ENCODE data around the gene DNAJA3.

DNA sequence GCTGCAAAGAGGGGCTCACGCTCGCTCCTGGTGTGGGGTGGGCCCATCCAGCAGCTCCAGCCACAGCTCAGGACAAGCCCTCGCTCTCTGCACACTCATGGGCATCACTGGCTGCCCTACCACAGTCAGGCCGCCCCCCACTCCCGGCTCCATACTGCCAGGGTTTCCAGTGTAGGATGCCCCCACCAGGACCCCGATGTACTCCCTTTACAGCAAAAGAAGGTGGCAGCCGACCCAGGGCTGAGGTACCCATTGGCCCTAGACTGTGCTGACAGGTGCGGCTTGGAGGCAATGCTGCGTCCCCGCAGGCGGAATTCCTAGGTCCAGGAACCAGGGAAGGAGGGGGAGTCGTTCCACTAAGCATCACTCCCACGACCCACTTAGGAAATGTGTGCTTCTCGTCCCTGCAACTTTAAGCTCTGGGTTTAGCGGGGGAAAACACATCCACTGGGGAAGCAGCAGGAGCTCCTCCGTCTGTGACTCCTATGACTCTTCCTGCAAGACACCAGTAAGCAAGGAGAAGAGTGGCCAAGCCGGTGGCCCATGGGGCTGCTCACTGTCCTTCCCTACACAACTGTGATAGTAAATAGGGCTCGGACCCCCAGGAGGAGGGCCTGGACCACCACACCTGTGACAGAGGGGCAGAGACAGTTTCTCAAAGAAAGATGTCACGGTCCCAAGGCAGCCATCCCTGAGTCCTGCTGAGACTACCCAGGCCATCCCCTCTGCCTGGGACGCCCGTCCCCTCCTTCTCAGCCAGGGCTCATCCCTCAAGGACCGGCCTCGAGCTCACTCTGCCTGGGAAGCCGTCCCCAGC lies 22.3 kb upstream of the DNAJA3 start:
- TF ChIP-seq, protein P1, sequence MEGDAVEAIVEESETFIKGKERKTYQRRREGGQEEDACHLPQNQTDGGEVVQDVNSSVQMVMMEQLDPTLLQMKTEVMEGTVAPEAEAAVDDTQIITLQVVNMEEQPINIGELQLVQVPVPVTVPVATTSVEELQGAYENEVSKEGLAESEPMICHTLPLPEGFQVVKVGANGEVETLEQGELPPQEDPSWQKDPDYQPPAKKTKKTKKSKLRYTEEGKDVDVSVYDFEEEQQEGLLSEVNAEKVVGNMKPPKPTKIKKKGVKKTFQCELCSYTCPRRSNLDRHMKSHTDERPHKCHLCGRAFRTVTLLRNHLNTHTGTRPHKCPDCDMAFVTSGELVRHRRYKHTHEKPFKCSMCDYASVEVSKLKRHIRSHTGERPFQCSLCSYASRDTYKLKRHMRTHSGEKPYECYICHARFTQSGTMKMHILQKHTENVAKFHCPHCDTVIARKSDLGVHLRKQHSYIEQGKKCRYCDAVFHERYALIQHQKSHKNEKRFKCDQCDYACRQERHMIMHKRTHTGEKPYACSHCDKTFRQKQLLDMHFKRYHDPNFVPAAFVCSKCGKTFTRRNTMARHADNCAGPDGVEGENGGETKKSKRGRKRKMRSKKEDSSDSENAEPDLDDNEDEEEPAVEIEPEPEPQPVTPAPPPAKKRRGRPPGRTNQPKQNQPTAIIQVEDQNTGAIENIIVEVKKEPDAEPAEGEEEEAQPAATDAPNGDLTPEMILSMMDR (IDR thresholded peaks at IDR 0.05) = no peak
- no peak for TF ChIP-seq POLR2A (IDR thresholded peaks at IDR 0.05)

All from Peyer's patch (tissue), 4 donors.